ENCODE measurements around the gene ZDHHC14. TPM values are rescaled to one million over a fixed set of nuclear protein-coding genes. Genes with fewer than 3 reads are reported as not detected.

Gene ZDHHC14
- total RNA-seq, 2 donors from 2014 or later = 13.0 to 19.1 TPM

GRCh38 chr6:157622427-157622826 is 241.4 kb downstream of the ZDHHC14 start:
- no peaks in the 10 kb centered on the region for H3K9me3 ChIP-seq
- no peak overlapping the region for H3K4me3 ChIP-seq
- H3K36me3 ChIP-seq = no peaks in the 10 kb centered on the region
- no peak for DNase-seq (ENCODE audit: low spot score)
- no peaks in the 10 kb centered on the region for H3K27me3 ChIP-seq
- TF ChIP-seq CTCF (IDR thresholded peaks at IDR 0.05) = no peak
- peaks cover 0 to 7% of the 10 kb centered on the region in 2 donors for H3K4me1 ChIP-seq
- H3K27ac ChIP-seq = no peak overlapping the region

DNA sequence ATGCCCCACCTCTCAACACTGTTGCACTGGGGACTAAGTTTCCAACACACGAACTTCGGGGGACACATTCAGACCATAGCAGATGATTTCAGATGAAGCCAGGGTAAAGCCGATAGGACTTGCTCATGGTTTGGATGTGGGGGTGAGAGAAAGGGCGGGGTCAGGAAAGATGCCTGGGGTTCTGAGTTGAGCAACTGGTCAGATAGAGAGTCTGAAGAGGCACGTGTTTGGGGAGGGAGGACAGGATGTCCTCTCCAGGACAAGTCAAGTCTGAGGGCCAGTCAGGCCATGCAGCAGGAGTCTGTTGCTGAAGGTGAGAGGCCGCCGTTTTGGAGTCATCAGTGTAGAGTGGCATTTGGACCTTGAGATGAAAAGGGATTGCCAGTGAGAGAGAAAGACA is 244.1 kb downstream of the ZDHHC14 start:
- peaks cover 0 to 7% of the 10 kb centered on the region in 2 donors for H3K4me1 ChIP-seq
- no peaks in the 10 kb centered on the region for H3K27me3 ChIP-seq
- no peak for DNase-seq (ENCODE audit: low spot score)
- no peaks in the 10 kb centered on the region for H3K36me3 ChIP-seq
- no peaks in the 10 kb centered on the region for H3K9me3 ChIP-seq
- no peak overlapping the region for H3K27ac ChIP-seq
- no peak for TF ChIP-seq CTCF (IDR thresholded peaks at IDR 0.05)
- H3K4me3 ChIP-seq = no peak overlapping the region

GRCh38 chr6:157625764-157626163 is 244.8 kb downstream of the ZDHHC14 start:
- TF ChIP-seq CTCF (IDR thresholded peaks at IDR 0.05) = no peak
- Histone ChIP-seq H3K9me3 (no peaks in the 10 kb centered on the region), H3K27ac (no peak overlapping the region), H3K4me1 (peaks cover 0 to 7% of the 10 kb centered on the region in 2 donors), H3K27me3 (no peaks in the 10 kb centered on the region), H3K4me3 (no peak overlapping the region), H3K36me3 (no peaks in the 10 kb centered on the region)
- no peak for DNase-seq (ENCODE audit: low spot score)

GRCh38 chr6:157627195-157627966 is 246.4 kb downstream of the ZDHHC14 start:
- TF ChIP-seq CTCF (IDR thresholded peaks at IDR 0.05) = no peak
- Histone ChIP-seq H3K4me3 (no peak overlapping the region), H3K27ac (no peak overlapping the region), H3K36me3 (no peaks in the 10 kb centered on the region), H3K27me3 (no peaks in the 10 kb centered on the region), H3K4me1 (peaks cover 0 to 7% of the 10 kb centered on the region in 2 donors), H3K9me3 (no peaks in the 10 kb centered on the region)
- no peak for DNase-seq (ENCODE audit: low spot score)

DNA sequence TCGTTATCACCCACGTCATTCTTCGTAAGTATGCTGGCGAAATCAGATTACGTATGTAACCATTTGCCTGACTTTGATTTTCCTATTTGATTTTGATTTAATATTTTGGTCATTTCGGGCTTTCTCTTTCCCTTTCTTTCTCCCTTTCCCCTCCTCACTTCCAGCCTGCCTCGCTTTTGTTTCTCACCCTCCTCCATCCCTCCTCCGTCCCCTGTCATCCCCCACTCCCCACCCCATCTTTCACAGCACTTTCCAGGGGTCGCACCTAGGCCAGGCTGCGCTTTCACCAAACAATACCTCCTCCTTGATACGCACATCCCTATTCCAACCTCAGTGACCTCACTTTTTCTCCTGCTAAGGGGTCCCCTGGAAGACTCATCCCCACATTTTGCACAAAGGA is 247.5 kb downstream of the ZDHHC14 start:
- no peak overlapping the region for H3K4me3 ChIP-seq
- H3K4me1 ChIP-seq = peaks cover 0 to 7% of the 10 kb centered on the region in 2 donors
- DNase-seq (ENCODE audit: low spot score) = no peak
- no peak for TF ChIP-seq CTCF (IDR thresholded peaks at IDR 0.05)
- H3K9me3 ChIP-seq = no peaks in the 10 kb centered on the region
- H3K27me3 ChIP-seq = no peaks in the 10 kb centered on the region
- H3K36me3 ChIP-seq = no peaks in the 10 kb centered on the region
- H3K27ac ChIP-seq = no peak overlapping the region

DNA sequence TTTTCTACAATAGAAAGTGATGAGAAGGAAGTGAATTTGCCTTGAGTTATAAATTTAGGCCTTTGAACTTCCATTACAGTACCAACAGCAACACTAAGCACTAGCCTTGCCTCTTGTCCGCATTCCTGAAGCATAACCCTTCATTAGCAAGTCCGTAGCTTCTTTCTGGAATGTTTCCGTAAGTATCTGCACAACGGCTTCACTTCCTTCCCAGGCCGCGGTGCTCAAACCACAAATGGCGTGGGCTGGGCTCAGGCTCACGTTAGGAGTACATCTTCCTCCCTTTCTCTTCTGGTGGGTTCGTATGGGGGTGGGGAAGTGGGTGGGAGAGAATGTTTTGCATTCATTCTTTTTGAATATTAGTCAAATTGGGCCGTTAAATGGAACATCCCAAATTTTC is 248.2 kb downstream of the ZDHHC14 start:
- H3K4me3 ChIP-seq = no peak overlapping the region
- no peaks in the 10 kb centered on the region for H3K27me3 ChIP-seq
- H3K36me3 ChIP-seq = no peaks in the 10 kb centered on the region
- no peaks in the 10 kb centered on the region for H3K9me3 ChIP-seq
- no peak for DNase-seq (ENCODE audit: low spot score)
- peaks cover 0 to 7% of the 10 kb centered on the region in 2 donors for H3K4me1 ChIP-seq
- no peak for TF ChIP-seq CTCF (IDR thresholded peaks at IDR 0.05)
- no peak overlapping the region for H3K27ac ChIP-seq
